Measurements from ENCODE around the gene DOK3.

DOK3 gene

DNA sequence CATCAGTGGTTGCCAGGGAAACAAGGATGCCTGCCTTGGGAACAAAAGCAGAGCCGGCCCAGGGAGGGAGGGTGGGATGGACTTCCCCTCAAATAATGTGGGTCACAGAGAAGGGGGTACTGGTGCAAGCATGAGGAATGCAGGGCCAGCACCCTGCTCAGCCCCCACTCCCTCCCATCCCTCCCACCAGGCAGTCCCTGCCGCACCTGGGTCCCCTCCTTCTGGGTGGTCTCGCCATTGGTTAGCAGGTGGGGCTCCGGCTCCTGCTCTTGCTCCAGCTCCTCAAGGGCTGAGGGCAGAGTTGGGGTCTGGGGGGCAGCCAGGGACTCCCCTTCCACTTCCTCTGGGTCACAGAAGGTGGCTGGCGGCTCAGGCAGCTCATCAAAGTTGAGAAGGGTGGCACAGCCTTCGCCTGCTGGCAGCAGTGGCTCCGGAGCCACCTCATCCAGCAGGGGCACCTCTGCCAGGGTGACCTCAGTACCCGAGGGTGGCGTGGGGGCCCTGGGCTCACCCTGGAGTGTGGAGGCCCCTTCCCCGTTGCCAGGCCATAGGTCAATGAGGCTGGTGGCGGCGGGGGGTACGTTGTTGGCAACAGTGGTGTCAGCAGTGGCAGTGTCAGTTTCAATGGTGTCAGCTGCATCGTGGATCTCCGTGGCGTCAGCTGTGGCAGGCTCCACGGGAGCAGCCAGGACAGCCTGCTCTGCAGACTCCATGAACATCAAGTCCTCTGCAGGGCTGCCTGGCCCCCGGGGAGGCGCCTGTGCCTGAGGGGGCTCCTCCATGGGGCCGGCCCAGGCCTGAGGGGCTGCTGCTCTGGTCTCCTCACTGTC is 51.6 kb downstream of the DOK3 start:
- no peak overlapping the region for H3K27ac ChIP-seq (ENCODE audit: low read length, poor library complexity, severe bottlenecking)
- no peaks in the 10 kb centered on the region for H3K9me3 ChIP-seq (ENCODE audit: control insufficient read depth, low read length)
- 89% methylated on average over 20 of the region's 20 CpGs for WGBS
- no peak overlapping the region for H3K18ac ChIP-seq (ENCODE audit: low read depth in 1 of 2, low read length in 2 of 2)
- no peak overlapping the region for H2BK120ac ChIP-seq (ENCODE audit: low read depth, low read length)
- H3K4me2 ChIP-seq (ENCODE audit: low read length, poor library complexity, severe bottlenecking): no peak overlapping the region
- H2BK5ac ChIP-seq (ENCODE audit: low read depth, low read length, poor library complexity, severe bottlenecking): no peak overlapping the region
- no peak overlapping the region for H3K9ac ChIP-seq (ENCODE audit: low read length)
- no peak overlapping the region for H2BK12ac ChIP-seq (ENCODE audit: low read length in 2 of 2)
- H3K4me3 ChIP-seq (ENCODE audit: insufficient read depth in 1 of 2, low read depth in 1 of 2, low read length in 2 of 2): no peak overlapping the region
- no peak overlapping the region for H3K4ac ChIP-seq (ENCODE audit: low read depth in 1 of 2, low read length in 2 of 2)
- no peak overlapping the region for H4K8ac ChIP-seq (ENCODE audit: low read length)
- no peak for DNase-seq
- peaks cover 37% of the 10 kb centered on the region for H3K4me1 ChIP-seq (ENCODE audit: control insufficient read depth, insufficient read depth, low read depth, low read length)
- H3K79me1 ChIP-seq (replicated peaks; ENCODE audit: low read length, poor library complexity, severe bottlenecking): peaks cover 9% of the 10 kb centered on the region
- H2AFZ ChIP-seq (ENCODE audit: low read depth, low read length): no peak overlapping the region
- no peak overlapping the region for H2BK15ac ChIP-seq (ENCODE audit: low read depth, poor library complexity, severe bottlenecking)
- no peak overlapping the region for H3K14ac ChIP-seq (ENCODE audit: low read length in 2 of 2)
- H3K36me3 ChIP-seq (ENCODE audit: control insufficient read depth in 1 of 2, insufficient read depth in 2 of 2, low read depth in 1 of 2, low read length in 2 of 2): peaks cover 55 to 68% of the 10 kb centered on the region in 2 experiments
- no peak overlapping the region for H4K91ac ChIP-seq (ENCODE audit: low read length)
- no peak overlapping the region for H3K23ac ChIP-seq (ENCODE audit: low read length in 2 of 2)
- no peak overlapping the region for H2AK5ac ChIP-seq (ENCODE audit: low read length, severe bottlenecking)
- H3K27me3 ChIP-seq (ENCODE audit: control insufficient read depth in 1 of 2, insufficient read depth in 1 of 2, low read length in 2 of 2): no peaks in the 10 kb centered on the region

DNA sequence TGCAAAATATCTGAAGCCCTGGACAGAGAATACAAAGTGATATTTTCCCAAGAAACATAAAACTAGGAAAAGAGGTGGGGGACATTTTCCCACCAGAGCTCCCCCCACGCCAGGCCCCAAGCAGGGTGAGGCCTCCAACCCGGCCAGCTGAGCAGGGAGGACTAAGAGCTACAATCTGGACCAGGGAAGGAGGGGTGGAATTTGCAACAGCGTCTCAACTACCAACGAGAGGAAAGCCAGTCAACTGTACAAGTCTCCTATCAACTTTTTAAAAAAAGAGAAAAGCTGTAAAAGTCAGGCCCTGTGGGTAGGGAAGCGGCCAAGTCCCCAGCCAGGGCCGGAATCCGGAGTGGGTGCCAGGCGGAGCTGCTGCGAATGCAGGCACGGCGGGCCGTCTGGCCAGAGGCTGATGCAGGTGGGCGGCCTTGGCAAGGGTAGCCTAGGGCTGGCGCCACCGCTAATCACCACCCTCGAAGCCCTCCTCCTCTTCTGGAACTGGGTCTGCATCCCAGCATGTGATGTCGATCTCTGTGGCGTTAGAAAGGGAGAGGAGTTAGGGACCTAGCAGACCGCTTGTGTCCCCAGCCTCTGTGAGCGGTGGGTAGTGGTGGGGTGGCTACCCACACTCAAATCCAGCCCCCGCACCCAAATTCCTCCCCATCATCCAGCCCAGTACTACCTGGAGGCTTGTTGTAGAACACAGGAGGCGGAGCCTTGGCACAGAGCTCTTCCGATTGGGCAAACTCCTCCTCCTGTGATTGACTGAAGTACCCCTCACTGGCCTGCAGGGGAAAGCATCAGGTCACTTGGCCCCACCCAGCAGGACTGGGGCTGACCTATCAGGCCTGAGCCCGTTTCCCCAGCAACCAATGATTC is 52.4 kb downstream of the DOK3 start:
- Histone ChIP-seq H4K91ac (ENCODE audit: low read length) (no peak overlapping the region), H2BK5ac (ENCODE audit: low read depth, low read length, poor library complexity, severe bottlenecking) (no peak overlapping the region), H3K36me3 (ENCODE audit: control insufficient read depth in 1 of 2, insufficient read depth in 2 of 2, low read depth in 1 of 2, low read length in 2 of 2) (peaks cover 48 to 67% of the 10 kb centered on the region in 2 experiments), H3K18ac (ENCODE audit: low read depth in 1 of 2, low read length in 2 of 2) (no peak overlapping the region), H3K27me3 (ENCODE audit: control insufficient read depth in 1 of 2, insufficient read depth in 1 of 2, low read length in 2 of 2) (no peaks in the 10 kb centered on the region), H2AK5ac (ENCODE audit: low read length, severe bottlenecking) (no peak overlapping the region), H2AFZ (ENCODE audit: low read depth, low read length) (no peak overlapping the region), H3K23ac (ENCODE audit: low read length in 2 of 2) (no peak overlapping the region), H2BK120ac (ENCODE audit: low read depth, low read length) (no peak overlapping the region), H3K79me1 (replicated peaks; ENCODE audit: low read length, poor library complexity, severe bottlenecking) (peaks cover 14% of the 10 kb centered on the region), H3K4me3 (ENCODE audit: insufficient read depth in 1 of 2, low read depth in 1 of 2, low read length in 2 of 2) (no peak overlapping the region), H3K4me1 (ENCODE audit: control insufficient read depth, insufficient read depth, low read depth, low read length) (peaks cover 35% of the 10 kb centered on the region), H3K27ac (ENCODE audit: low read length, poor library complexity, severe bottlenecking) (no peak overlapping the region), H4K8ac (ENCODE audit: low read length) (no peak overlapping the region), H3K9me3 (ENCODE audit: control insufficient read depth, low read length) (no peaks in the 10 kb centered on the region), H3K9ac (ENCODE audit: low read length) (peak overlapping the region; percentile 47), H3K4ac (ENCODE audit: low read depth in 1 of 2, low read length in 2 of 2) (no peak overlapping the region), H3K4me2 (ENCODE audit: low read length, poor library complexity, severe bottlenecking) (no peak overlapping the region), H2BK12ac (ENCODE audit: low read length in 2 of 2) (no peak overlapping the region), H2BK15ac (ENCODE audit: low read depth, poor library complexity, severe bottlenecking) (no peak overlapping the region), H3K14ac (ENCODE audit: low read length in 2 of 2) (no peak overlapping the region)
- WGBS: 83% methylated on average over 17 of the region's 24 CpGs
- DNase-seq: peak; percentile 99

DNA sequence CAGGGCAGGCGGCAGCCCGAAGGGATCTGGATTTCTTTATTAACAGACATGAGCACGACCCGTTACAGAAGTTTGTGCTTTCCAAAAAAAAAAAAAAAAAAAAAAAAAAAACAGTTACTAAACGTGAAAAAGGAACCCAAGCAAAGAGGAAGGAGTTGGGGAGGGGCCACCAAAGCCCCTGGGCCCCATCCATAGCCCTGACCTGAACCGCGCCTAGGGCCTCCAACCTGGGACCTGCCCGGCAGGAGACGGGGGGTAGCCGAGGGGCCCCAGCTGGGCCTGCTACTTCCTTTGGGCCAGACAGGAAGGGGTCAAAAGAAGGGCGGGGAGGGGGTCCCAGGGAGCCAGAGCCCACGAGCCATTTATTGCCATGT is 53.0 kb downstream of the DOK3 start:
- H4K91ac ChIP-seq (ENCODE audit: low read length): no peak overlapping the region
- no peak overlapping the region for H3K4ac ChIP-seq (ENCODE audit: low read depth in 1 of 2, low read length in 2 of 2)
- WGBS: 51% methylated on average over 10 of the region's 12 CpGs
- no peak overlapping the region for H3K4me3 ChIP-seq (ENCODE audit: insufficient read depth in 1 of 2, low read depth in 1 of 2, low read length in 2 of 2)
- peaks cover 33% of the 10 kb centered on the region for H3K4me1 ChIP-seq (ENCODE audit: control insufficient read depth, insufficient read depth, low read depth, low read length)
- H2AK5ac ChIP-seq (ENCODE audit: low read length, severe bottlenecking): no peak overlapping the region
- no peak overlapping the region for H3K18ac ChIP-seq (ENCODE audit: low read depth in 1 of 2, low read length in 2 of 2)
- H2BK120ac ChIP-seq (ENCODE audit: low read depth, low read length): no peak overlapping the region
- H3K9me3 ChIP-seq (ENCODE audit: control insufficient read depth, low read length): no peaks in the 10 kb centered on the region
- no peak overlapping the region for H3K14ac ChIP-seq (ENCODE audit: low read length in 2 of 2)
- H2BK15ac ChIP-seq (ENCODE audit: low read depth, poor library complexity, severe bottlenecking): no peak overlapping the region
- no peak overlapping the region for H2BK5ac ChIP-seq (ENCODE audit: low read depth, low read length, poor library complexity, severe bottlenecking)
- H3K27me3 ChIP-seq (ENCODE audit: control insufficient read depth in 1 of 2, insufficient read depth in 1 of 2, low read length in 2 of 2): no peaks in the 10 kb centered on the region
- no peak overlapping the region for H3K23ac ChIP-seq (ENCODE audit: low read length in 2 of 2)
- no peak overlapping the region for H2AFZ ChIP-seq (ENCODE audit: low read depth, low read length)
- no peak for DNase-seq
- H3K36me3 ChIP-seq (ENCODE audit: control insufficient read depth in 1 of 2, insufficient read depth in 2 of 2, low read depth in 1 of 2, low read length in 2 of 2): peaks cover 44 to 60% of the 10 kb centered on the region in 2 experiments
- peak overlapping the region; percentile 47 for H3K9ac ChIP-seq (ENCODE audit: low read length)
- no peak overlapping the region for H2BK12ac ChIP-seq (ENCODE audit: low read length in 2 of 2)
- H3K79me1 ChIP-seq (replicated peaks; ENCODE audit: low read length, poor library complexity, severe bottlenecking): peaks cover 14% of the 10 kb centered on the region
- no peak overlapping the region for H3K4me2 ChIP-seq (ENCODE audit: low read length, poor library complexity, severe bottlenecking)
- peak overlapping the region; percentile 13 for H3K27ac ChIP-seq (ENCODE audit: low read length, poor library complexity, severe bottlenecking)
- no peak overlapping the region for H4K8ac ChIP-seq (ENCODE audit: low read length)

All from mesenchymal stem cell (in vitro differentiated cells and primary cell).